LNCaP clone FGC (cell line): ENCODE measurements around the gene DDAH1.
A peak's percentile ranks its signal among the peaks of the same experiment; 100 is the strongest.

Experiments
- DNase-seq: peaks from one replicate; pipeline ENCODE4 v3.0.0-alpha.2; 2011; ENCODE audit warnings: low read depth
- H3K4me3 ChIP-seq: 2 replicates; pipeline ENCODE4 v1.5.1; 2011; ENCODE audit warnings: mild to moderate bottlenecking, low read depth, low read length, control low read depth
- TF ChIP-seq, protein P1 (sequence below): IDR thresholded peaks from 2 replicates; pipeline ENCODE4 v1.5.1; 2012; ENCODE audit warnings: mild to moderate bottlenecking; ENCODE audit not compliant: control insufficient read depth, insufficient read depth; ENCODE audit errors: extremely low read depth

DDAH1 gene

DNA sequence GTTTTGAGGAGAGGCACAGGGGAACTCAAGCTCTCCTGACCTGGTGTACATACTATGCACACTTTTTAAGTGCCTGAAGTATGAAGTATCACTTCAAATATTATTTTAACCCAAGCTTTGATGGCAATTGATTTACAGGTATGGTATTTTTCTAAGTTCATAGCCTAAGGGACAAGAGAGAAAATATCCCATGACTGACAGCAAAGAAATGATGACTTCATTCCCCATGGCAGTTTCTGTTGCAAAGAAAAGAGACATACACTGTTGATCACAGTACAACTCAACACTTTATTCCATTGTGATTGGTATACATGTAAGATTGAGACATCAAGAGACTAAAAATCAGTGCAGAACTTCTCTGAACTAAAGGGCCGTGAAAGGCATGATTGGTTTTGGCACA lies 146.7 kb downstream of the DDAH1 start:
- DNase-seq = no peak
- TF ChIP-seq, protein P1, sequence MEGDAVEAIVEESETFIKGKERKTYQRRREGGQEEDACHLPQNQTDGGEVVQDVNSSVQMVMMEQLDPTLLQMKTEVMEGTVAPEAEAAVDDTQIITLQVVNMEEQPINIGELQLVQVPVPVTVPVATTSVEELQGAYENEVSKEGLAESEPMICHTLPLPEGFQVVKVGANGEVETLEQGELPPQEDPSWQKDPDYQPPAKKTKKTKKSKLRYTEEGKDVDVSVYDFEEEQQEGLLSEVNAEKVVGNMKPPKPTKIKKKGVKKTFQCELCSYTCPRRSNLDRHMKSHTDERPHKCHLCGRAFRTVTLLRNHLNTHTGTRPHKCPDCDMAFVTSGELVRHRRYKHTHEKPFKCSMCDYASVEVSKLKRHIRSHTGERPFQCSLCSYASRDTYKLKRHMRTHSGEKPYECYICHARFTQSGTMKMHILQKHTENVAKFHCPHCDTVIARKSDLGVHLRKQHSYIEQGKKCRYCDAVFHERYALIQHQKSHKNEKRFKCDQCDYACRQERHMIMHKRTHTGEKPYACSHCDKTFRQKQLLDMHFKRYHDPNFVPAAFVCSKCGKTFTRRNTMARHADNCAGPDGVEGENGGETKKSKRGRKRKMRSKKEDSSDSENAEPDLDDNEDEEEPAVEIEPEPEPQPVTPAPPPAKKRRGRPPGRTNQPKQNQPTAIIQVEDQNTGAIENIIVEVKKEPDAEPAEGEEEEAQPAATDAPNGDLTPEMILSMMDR = no peak
- H3K4me3 ChIP-seq = no peak overlapping the region

DNA sequence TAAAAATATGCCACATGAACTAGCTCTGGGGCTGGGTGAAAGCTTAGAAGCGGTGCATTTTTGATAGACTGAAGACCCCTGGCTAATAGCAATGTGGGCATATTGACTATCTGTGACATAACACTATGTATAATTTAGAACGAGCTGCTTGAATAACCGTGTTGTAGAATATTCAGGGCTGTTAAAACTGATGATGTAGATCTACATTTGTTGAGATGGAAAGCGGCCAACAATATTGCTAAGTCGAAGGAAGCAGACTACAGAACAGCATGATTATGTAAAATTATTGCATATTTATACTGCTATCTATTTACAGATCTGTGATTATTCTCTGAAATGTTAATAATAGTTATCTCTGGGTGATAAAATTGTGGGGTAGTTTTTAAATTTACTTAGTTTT lies 147.4 kb downstream of the DDAH1 start:
- TF ChIP-seq, protein P1 = no peak
- no peak overlapping the region for H3K4me3 ChIP-seq
- DNase-seq = no peak

DNA sequence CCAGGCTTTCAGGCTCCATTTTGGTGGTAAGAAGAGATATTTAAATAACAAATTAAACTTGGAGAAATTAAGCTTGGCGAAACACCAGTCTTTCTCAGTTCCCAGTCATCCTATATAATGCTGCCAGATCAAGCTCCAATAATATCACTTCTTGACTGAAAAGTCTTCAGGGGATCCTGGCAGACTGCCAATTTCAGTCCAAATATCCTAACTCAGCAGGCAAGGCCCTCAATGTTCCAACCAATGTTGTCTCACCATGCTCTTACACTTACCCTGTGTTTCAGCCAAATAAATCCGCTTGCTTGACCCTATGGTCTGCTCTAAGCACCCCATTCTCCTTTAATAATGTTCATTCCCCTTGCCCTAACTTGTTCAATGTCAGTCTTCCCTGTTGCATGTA lies 148.6 kb downstream of the DDAH1 start:
- no peak for DNase-seq
- H3K4me3 ChIP-seq = no peak overlapping the region
- TF ChIP-seq, protein P1 = no peak

DNA sequence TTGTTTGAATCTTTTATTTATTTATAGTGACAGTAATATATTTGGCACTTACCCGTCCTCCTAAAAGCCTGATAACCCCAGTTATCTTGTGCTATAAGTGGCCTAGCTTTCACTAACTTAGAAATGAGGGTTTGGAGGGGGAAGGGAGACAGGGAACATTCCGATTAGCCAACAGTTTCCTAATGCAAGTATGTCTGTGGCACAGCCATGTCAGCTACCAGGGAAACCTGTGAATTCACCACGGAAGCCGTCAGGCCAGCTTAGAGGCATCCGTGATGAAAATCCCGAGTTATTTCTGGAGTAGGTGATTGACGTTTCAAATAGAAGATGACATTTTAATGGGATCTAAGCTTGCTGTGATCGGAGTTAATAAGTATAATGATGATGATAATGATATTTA lies 149.2 kb downstream of the DDAH1 start:
- DNase-seq = no peak
- no peak overlapping the region for H3K4me3 ChIP-seq

DNA sequence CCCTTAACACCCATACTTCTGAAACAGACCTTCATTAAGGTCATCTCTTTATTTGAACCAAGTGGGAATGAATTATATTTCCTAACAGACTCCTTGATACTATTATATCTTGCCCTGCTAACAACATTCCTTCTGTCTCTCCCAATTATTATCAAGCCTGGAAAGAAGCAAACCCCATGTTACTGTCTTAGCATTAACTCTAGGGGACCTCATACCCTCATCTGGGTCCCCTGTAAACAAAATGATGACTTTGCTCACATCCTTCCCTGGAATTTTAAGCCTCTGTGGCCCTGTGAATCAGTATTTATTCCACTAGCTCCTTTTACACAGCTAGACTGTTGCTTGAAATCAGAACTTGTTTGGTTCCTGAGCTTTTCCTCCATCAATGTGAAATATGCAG lies 150.2 kb downstream of the DDAH1 start:
- TF ChIP-seq, protein P1 = no peak
- no peak for DNase-seq
- no peak overlapping the region for H3K4me3 ChIP-seq

More for the DNA sequence above, 149.2 kb downstream of the DDAH1 start:
- TF ChIP-seq, protein P1 = no peak

DNA sequence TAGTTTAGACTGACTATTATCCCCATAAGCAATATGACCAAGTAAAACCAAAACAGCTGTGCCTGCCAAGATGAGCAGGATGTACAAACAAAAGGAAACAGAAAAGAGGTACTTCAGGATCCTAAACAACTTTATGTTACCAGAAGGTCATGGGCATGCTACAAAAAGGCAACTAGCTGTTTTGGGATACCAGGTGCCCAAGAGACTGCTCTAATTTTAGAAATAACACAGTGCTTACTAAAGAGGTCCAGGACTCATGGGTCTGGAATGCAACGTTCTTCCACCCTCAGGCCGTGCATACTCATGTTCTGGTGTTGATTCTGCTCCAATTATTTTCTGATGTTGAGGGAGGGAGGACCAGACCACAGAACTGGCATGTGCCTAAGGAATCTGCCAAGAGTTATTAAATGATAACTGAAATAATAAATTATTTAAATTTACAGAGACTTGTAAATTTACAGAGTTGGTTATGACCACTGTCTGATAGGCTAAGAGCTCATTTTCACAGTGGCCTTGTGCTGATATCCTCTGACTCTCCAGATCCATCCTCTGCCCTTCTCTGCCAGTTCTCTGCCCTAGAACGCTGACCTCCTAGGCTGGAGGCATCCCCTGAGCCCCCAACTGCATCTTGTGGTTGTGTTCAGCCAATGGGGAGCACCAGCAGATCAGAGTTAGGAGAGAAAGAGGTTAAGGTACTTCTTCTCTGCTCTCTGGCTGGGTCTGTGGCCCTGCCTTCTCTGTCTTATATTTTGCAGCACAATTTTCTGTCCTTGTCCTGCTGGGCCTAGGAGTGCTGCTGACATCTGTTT lies 150.9 kb downstream of the DDAH1 start:
- peak; percentile 70 for DNase-seq
- TF ChIP-seq, protein P1 = no peak
- no peak overlapping the region for H3K4me3 ChIP-seq

DNA sequence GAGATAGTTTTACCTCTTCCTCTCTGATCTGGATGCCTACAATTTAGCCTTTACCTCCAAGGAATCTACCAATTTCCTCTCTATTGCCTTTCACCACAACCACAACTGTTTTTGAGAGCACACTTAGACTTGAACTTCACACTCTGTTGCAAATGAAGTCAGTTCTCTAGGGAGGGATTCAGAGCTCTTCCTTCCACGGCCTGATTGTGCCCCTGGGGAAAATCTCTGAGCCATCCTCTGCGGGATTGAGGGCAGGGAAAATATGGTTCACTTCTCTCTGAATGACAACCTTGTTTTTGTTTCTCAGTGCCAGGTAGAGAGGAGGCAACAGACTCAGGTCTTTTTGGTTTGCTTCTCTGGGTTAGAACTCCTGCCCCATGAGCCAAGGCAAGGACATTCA lies 153.1 kb downstream of the DDAH1 start:
- H3K4me3 ChIP-seq = no peak overlapping the region
- DNase-seq = no peak
- TF ChIP-seq, protein P1 = no peak
